DMS53 treated with DMSO at 0.1 percent for 48 hours (cell line): ENCODE results near the gene RASSF5.

Source experiments
- DNase-seq: peaks from one replicate; lab custom pipeline; 2025; ENCODE audit not compliant: unreplicated experiment; lab: John Stamatoyannopoulos, UW

RASSF5 gene

GRCh38 chr1:206583707-206584648, 76.6 kb downstream of the RASSF5 start:
- peak; percentile 58 for DNase-seq

GRCh38 chr1:206584683-206585082, 77.4 kb downstream of the RASSF5 start:
- DNase-seq, result no peak

- no peak for DNase-seq
These were observed 79.4 kb downstream of the RASSF5 start for GRCh38 chr1:206586501-206587445.

DNA sequence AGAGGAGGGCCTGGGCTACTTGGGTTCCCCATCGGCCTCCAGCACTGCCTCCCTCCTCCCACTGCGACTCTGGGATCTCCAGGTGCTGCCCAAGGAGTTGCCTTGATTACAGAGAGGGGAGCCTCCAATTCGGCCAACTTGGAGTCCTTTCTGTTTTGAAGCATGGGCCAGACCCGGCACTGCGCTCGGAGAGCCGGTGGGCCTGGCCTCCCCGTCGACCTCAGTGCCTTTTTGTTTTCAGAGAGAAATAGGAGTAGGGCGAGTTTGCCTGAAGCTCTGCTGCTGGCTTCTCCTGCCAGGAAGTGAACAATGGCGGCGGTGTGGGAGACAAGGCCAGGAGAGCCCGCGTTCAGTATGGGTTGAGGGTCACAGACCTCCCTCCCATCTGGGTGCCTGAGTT, 80.6 kb downstream of the RASSF5 start:
- no peak for DNase-seq

DNA sequence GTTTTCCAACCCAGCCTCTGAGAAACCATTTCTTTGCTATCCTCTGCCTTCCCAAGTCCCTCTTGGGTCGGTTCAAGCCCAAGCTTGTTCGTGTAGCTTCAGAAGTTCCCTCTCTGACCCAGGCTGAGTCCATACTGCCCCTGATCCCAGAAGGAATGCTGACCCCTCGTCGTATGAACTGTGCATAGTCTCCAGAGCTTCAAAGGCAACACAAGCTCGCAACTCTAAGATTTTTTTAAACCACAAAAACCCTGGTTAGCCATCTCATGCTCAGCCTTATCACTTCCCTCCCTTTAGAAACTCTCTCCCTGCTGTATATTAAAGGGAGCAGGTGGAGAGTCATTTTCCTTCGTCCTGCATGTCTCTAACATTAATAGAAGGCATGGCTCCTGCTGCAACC, 81.2 kb downstream of the RASSF5 start:
- no peak for DNase-seq

DNA sequence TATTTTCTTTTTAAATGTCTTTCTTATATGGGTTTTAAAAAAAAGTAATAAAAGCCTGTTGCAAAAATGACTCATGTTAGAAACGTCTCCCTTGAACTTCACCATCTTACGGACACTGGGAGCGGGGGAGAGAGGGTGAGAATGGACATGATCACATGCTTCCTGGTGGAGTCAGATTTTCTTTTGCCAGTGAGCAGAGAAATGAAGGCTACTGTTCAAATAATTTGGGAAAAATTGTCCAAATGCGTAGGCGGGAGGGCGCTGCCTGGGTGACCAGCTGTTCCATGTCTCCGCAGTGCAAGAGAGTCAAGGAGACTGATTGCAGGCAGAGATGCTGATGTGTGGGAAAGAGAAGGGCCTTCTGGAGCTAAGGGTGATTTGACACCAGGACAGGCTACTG, 81.9 kb downstream of the RASSF5 start:
- no peak for DNase-seq

- no peak for DNase-seq
These were observed 82.9 kb downstream of the RASSF5 start for GRCh38 chr1:206590025-206590758.

- no peak for DNase-seq
These were observed 83.9 kb downstream of the RASSF5 start for GRCh38 chr1:206591226-206591625.

DNA sequence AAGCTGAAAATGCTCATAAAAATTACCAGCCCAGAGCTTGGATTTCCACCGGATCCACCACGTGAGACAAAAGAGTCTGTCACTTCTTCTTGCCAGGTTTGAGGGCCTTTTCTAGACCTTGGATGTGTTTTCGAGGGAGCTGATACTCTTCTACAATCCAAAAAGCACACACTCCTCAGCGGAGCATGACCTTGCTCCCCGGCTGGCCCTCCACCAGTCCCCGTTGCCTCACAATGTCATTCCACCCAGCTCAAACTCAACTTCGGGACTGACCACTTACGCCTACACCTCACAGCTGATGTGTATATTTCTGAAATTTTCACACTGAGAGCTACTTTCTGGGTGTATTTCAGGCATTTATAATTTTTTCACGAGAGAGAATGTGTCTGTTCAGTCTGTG, 84.4 kb downstream of the RASSF5 start:
- DNase-seq, result no peak

DNA sequence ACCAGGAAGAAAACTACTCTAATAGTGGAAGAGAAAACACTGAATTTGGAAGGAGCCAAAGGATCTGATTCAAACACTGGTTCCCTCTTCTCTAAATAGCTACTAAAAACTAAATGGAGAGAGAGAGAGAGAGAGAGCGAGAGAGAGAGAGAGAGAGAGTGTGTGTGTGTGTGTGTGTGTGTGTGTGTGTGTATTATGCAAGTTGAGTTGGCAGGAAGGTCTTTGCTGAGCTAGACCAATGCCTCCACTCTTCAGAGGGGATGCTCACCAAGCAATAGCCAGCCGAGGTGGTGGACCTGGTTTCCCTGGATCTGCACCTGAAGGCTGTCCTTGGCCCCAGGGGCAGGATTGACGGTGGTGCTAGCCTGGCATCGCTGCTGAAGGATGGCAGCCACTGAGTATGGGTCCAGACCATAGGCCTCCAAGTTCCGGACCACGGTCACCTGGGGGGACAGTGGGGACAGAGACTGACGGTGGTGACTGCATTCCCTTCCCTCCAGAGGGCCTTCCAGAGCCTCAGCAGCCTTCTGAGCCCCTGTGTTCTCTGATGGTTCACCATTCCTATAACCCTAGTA, 86.1 kb downstream of the RASSF5 start:
- DNase-seq, result no peak

DNA sequence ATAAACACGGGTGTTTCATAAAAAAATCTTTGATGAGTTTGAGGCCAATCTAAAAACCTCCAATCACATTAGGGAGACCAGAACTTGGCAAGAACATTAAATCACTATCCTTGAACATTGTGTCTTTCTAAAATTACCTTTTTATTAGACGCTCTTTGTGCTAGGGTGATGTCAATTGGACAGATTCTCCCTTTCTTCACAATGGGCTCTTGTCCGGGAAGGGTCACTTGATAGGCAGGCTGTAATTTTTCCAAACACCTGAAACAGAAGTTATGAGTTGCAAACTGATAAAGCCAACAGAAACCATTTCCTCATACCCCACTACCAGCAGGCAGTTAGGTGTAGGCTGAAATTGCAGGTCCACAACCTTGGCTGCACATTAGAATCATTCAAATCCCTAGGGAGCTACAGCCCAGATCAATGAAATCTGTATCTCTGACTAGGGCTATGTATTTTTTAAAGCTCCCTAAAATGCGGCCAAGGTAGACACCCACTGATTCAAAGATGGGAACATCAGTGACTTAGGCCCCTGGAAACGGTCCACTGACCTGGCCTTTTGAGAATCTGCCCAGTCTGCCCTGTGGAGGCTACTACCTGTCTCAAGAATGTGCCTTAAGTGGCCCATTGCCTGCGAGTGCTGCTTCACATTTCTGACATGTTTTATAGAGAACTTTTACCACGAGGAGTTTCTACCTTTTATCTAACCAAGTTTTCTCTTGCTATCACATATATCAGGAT, 88.4 kb downstream of the RASSF5 start:
- DNase-seq, result no peak

DNA sequence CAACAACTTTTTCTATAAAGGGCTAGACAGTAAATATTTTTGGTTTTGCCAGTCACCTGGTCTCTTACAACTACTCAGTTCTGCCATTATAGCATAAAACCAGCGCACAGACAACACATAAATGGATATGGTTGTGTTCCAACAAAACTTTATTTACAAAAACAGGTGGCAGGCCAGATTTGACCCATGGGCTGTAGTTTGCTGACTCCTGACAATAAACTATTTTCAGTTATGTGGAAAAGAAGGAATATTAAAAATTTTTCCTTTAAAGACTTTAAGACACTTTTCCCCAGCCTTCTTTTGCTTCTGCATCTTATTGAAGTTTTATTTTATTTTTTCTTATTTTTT, 89.0 kb downstream of the RASSF5 start:
- no peak for DNase-seq

- DNase-seq, result no peak
These were observed 93.2 kb downstream of the RASSF5 start for GRCh38 chr1:206600527-206600926.

DNA sequence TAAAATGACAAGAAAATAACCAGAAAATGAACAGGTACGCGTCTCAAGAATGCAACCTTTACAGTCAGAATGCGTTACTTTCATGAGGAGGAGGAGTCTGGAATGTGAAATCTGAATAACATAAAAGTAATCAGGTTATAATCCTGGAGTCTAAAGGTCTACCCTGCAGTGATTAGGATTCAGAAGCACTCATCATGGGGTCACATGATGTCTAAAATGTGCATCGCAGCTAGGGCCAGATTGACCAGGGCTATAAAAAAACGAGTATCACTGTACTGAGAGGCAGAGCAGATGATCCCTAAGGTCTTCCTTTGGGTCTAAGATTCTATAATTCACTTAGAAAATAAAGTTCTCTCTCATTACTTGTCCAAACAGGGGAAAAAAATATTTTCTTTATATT, 97.5 kb downstream of the RASSF5 start:
- no peak for DNase-seq

DNA sequence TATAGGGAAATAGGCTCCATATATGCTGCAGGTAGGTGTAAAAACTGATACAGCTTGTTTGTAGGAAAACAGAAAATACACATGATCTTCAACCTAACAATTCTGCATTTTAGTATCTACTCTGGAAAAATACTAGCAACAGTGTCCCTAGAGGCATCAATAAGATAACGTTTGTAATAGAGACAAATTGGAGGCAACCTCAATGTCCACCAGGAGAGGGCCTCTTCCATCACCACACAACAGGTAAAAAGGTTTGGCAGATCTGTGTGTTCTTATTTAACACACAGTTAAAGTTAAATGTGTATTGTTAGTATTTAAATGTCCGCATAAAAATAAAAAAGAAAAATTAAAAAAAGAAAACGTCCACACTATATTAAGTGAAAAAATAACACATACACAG, 99.5 kb downstream of the RASSF5 start:
- peak; percentile 28 for DNase-seq

DNA sequence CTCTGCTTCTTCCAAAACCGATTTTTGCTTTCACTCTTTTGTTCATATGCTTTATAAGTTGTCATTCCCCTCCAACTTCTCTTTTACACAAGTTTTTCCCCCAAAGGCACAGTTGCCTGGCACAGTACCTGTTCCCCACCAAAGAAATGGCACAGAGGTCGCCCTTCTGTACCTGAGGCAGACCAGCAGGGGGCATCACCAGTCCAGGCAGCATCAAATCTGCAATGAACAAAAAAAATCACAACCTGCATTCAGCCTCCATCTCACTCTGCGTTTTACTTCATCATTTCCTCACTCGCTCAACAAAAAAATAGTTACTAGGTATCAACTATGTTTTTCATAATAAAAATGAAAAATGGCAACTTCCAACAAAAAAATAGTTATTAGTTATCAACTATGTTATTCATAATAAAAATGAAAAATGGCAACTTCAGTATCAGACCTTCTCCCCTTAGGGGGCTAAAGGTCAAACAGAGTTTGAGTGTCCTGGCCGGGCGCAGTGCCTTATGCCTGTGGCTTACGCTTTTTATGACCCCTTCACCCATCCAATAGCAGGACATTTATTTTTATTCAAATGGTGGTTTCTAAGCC, 100.9 kb downstream of the RASSF5 start:
- peak; percentile 22 for DNase-seq

GRCh38 chr1:206609229-206609991, 102.1 kb downstream of the RASSF5 start:
- DNase-seq, result no peak

DNA sequence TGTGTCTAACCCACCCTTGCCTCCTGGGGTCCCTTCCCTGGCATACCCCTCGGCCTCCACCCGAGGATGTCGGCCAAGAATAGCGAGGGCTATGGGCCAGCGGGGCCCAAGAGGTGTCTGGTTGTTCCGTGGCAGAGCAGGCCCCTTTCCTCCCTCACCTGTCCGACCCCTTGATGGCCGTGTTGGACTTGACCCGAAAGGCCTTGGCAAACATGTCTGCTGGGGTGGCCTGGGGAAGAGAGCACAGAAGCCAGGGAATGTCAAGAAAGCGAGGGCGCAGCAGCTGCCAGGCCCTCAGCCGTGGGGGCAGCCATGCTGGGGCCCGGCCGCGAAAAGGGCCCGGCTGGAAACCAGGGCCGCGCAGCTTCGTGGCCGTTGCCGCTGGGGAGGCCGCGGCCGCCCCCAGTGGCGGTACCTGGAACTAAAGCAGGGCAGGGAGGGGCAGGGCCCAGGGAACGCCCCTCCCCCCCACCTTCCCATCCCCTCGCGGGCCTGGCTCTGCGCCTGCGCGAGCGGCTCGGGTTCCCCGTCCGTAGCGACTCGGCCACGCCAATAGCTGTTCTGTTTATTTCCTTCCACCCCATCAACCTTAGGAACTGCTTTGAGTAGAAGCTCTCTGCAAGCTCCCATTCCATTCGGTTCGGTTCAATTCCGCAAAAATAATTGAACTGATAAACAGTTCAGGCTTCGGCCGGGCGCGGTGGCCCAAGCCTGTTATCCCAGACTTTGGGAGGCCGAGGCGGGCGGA, 105.0 kb downstream of the RASSF5 start, which contains the start of gene EIF2D:
TSS of gene EIF2D (minus strand) at position 337 of the 748 bp plus-strand sequence. CDS start at position 214, 123 bp downstream.
- DNase-seq, result peak; percentile 97
